CD4-positive, alpha-beta memory T cell (primary cell): ENCODE measurements around the gene PCSK6. TPM values are rescaled to one million over a fixed set of nuclear protein-coding genes. Genes with fewer than 3 reads are reported as not detected.
A peak's percentile ranks its signal among the peaks of the same experiment; 100 is the strongest.

Experiments used
- CTCF ChIA-PET: fragments of 350-600 bp; sonication (Branson Sonifier 250); formaldehyde crosslinking; loops from one replicate; lab custom pipeline; 2021; ENCODE audit warnings: inconsistent platforms; ENCODE audit not compliant: partially characterized antibody; lab: Charles Lee
- POLR2A ChIA-PET: fragments of 350-600 bp; sonication (Branson Sonifier 250); formaldehyde crosslinking; loops from one replicate; lab custom pipeline; 2021; ENCODE audit not compliant: partially characterized antibody; lab: Charles Lee
- DNase-seq, 5 donors: peaks; one replicate each; pipeline versions ENCODE4 v3.0.0 to v3.0.0-alpha.2; 2020 to 2022; ENCODE audit warnings: mixed read lengths in 1 of 5
- H3K27ac ChIP-seq: one replicate; pipeline ENCODE4 v1.7.0; 2013; ENCODE audit warnings: low read depth, low read length
- H3K27me3 ChIP-seq: 2 replicates; pipeline ENCODE4 v1.7.0; 2013; ENCODE audit warnings: mild to moderate bottlenecking, low read length, moderate library complexity; ENCODE audit not compliant: insufficient read depth
- H3K36me3 ChIP-seq: 2 replicates; pipeline ENCODE4 v1.7.0; 2013; ENCODE audit warnings: mild to moderate bottlenecking, low read length, moderate library complexity; ENCODE audit not compliant: insufficient read depth
- H3K4me1 ChIP-seq: 2 replicates; pipeline ENCODE4 v1.7.0; 2013; ENCODE audit warnings: mild to moderate bottlenecking, low read length, moderate library complexity; ENCODE audit not compliant: insufficient read depth
- H3K4me3 ChIP-seq, 2 donors: one replicate each; pipeline ENCODE4 v1.7.0; 2013; ENCODE audit warnings: low read length in 2 of 2, mild to moderate bottlenecking in 1 of 2
- H3K9me3 ChIP-seq, 2 donors: one replicate each; pipeline ENCODE4 v1.7.0; 2013; ENCODE audit warnings: low read length in 2 of 2, control low read depth in 1 of 2; ENCODE audit not compliant: control insufficient read depth in 1 of 2
- H3K27ac Mint-ChIP-seq, 7 donors: one replicate each; pipeline ENCODE4 v1.8.0; 2020 to 2021; ENCODE audit warnings: mixed read lengths in 7 of 7, mild to moderate bottlenecking in 6 of 7, inconsistent platforms in 3 of 7, moderate library complexity in 3 of 7
- H3K27me3 Mint-ChIP-seq, 2 donors: one replicate each; pipeline ENCODE4 v1.8.0; 2020 to 2021; ENCODE audit warnings: mixed read lengths in 2 of 2
- H3K36me3 Mint-ChIP-seq, 2 donors: one replicate each; pipeline ENCODE4 v1.8.0; 2020 to 2021; ENCODE audit warnings: mixed read lengths in 2 of 2, inconsistent platforms in 1 of 2, mild to moderate bottlenecking in 1 of 2
- H3K4me1 Mint-ChIP-seq, 4 donors: one replicate each; pipeline ENCODE4 v1.8.0; 2020 to 2021; ENCODE audit warnings: mixed read lengths in 4 of 4, mild to moderate bottlenecking in 1 of 4
- H3K4me3 Mint-ChIP-seq, 8 donors: one replicate each; pipeline ENCODE4 v1.8.0; 2020 to 2021; ENCODE audit warnings: mixed read lengths in 8 of 8, mild to moderate bottlenecking in 7 of 8, moderate library complexity in 6 of 8, inconsistent platforms in 3 of 8
- H3K9me3 Mint-ChIP-seq, 8 donors: one replicate each; pipeline ENCODE4 v1.8.0; 2020 to 2021; ENCODE audit warnings: mixed read lengths in 8 of 8, mild to moderate bottlenecking in 5 of 8, inconsistent platforms in 3 of 8, moderate library complexity in 1 of 8
- intact Hi-C: fragments of 100-400 bp; cut with micrococcal nuclease; formaldehyde crosslinking; loops from one replicate; pipeline ENCODE4 v1.15.1; 2023
- polyA plus RNA-seq, 2 donors: library from polyadenylated mRNA; unstranded; fragments of 300-500 nt; fragmentation: Illumina TruSeq; gene quantifications; one replicate each; pipeline ENCODE4 v1.2.3, GENCODE V29; 2021
- total RNA-seq, 2 experiments: library from RNA; stranded (reverse); gene quantifications; one replicate each; pipeline ENCODE4 v1.2.3, GENCODE V29; 2021

PCSK6 gene
- total and polyA plus RNA-seq, 4 experiments from 2014 or later: 0.08 to 0.53 (median 0.32) TPM

GRCh38 chr15:101399431-101399830, 90.1 kb downstream of the PCSK6 start:
- no peak overlapping the region for H3K4me3 Mint-ChIP-seq
- Histone ChIP-seq H3K27ac (no peak overlapping the region), H3K36me3 (no peaks in the 10 kb centered on the region), H3K27me3 (no peaks in the 10 kb centered on the region), H3K4me1 (no peaks in the 10 kb centered on the region), H3K9me3 (no peaks in the 10 kb centered on the region), H3K4me3 (no peak overlapping the region)
- CTCF ChIA-PET: no interaction called here
- POLR2A ChIA-PET: no interaction called here
- H3K27me3 Mint-ChIP-seq: peaks cover 16 to 36% of the 10 kb centered on the region in 2 donors
- intact Hi-C loops: no loop called here
- H3K36me3 Mint-ChIP-seq: no peaks in the 10 kb centered on the region
- H3K4me1 Mint-ChIP-seq: peaks cover 0 to 3% (median 0%) of the 10 kb centered on the region in 4 donors
- no peak for DNase-seq
- no peak overlapping the region for H3K27ac Mint-ChIP-seq
- peaks cover 0 to 3% (median 0%) of the 10 kb centered on the region in 8 donors for H3K9me3 Mint-ChIP-seq

GRCh38 chr15:101398247-101398646, 91.3 kb downstream of the PCSK6 start:
- H3K4me3 ChIP-seq: no peak overlapping the region
- no peaks in the 10 kb centered on the region for H3K27me3 ChIP-seq
- Mint-ChIP-seq H3K4me3 (no peak overlapping the region), H3K9me3 (peaks cover 0 to 3% (median 0%) of the 10 kb centered on the region in 8 donors), H3K27me3 (peaks cover 17 to 39% of the 10 kb centered on the region in 2 donors), H3K4me1 (peaks cover 0 to 3% (median 0%) of the 10 kb centered on the region in 4 donors), H3K36me3 (no peaks in the 10 kb centered on the region), H3K27ac (no peak overlapping the region)
- H3K4me1 ChIP-seq: no peaks in the 10 kb centered on the region
- intact Hi-C loops: no loop called here
- DNase-seq: no peak
- no peaks in the 10 kb centered on the region for H3K9me3 ChIP-seq
- POLR2A ChIA-PET: no interaction called here
- CTCF ChIA-PET: no interaction called here
- H3K36me3 ChIP-seq: no peaks in the 10 kb centered on the region
- no peak overlapping the region for H3K27ac ChIP-seq

GRCh38 chr15:101397521-101398003, 91.9 kb downstream of the PCSK6 start:
- ChIA-PET CTCF (no interaction called here), POLR2A (no interaction called here)
- H3K4me3 Mint-ChIP-seq: no peak overlapping the region
- DNase-seq: no peak
- H3K36me3 ChIP-seq: no peaks in the 10 kb centered on the region
- peak overlapping the region in 1 of 7 donors; percentile 66 for H3K27ac Mint-ChIP-seq
- no peaks in the 10 kb centered on the region for H3K9me3 ChIP-seq
- no peaks in the 10 kb centered on the region for H3K36me3 Mint-ChIP-seq
- H3K27me3 Mint-ChIP-seq: peaks cover 17 to 39% of the 10 kb centered on the region in 2 donors
- intact Hi-C loops: no loop called here
- no peaks in the 10 kb centered on the region for H3K4me1 ChIP-seq
- H3K27ac ChIP-seq: no peak overlapping the region
- peaks cover 0 to 3% (median 0%) of the 10 kb centered on the region in 8 donors for H3K9me3 Mint-ChIP-seq
- H3K4me3 ChIP-seq: no peak overlapping the region
- no peaks in the 10 kb centered on the region for H3K27me3 ChIP-seq
- peaks cover 0 to 3% (median 0%) of the 10 kb centered on the region in 4 donors for H3K4me1 Mint-ChIP-seq

GRCh38 chr15:101396484-101397261, 92.8 kb downstream of the PCSK6 start:
- Histone ChIP-seq H3K27me3 (no peaks in the 10 kb centered on the region), H3K4me3 (no peak overlapping the region), H3K27ac (no peak overlapping the region), H3K9me3 (no peaks in the 10 kb centered on the region), H3K4me1 (no peaks in the 10 kb centered on the region), H3K36me3 (no peaks in the 10 kb centered on the region)
- intact Hi-C loops: no loop called here
- Mint-ChIP-seq H3K36me3 (no peaks in the 10 kb centered on the region), H3K27ac (no peak overlapping the region), H3K4me1 (peaks cover 0 to 3% (median 0%) of the 10 kb centered on the region in 4 donors), H3K27me3 (peaks cover 17 to 39% of the 10 kb centered on the region in 2 donors), H3K9me3 (peaks cover 0 to 3% (median 0%) of the 10 kb centered on the region in 8 donors), H3K4me3 (no peak overlapping the region)
- ChIA-PET CTCF (no interaction called here), POLR2A (no interaction called here)
- no peak for DNase-seq

- DNase-seq: no peak
- Histone ChIP-seq H3K27ac (no peak overlapping the region), H3K4me3 (no peak overlapping the region), H3K27me3 (no peaks in the 10 kb centered on the region), H3K9me3 (no peaks in the 10 kb centered on the region), H3K4me1 (no peaks in the 10 kb centered on the region), H3K36me3 (no peaks in the 10 kb centered on the region)
- intact Hi-C loops: no loop called here
- Mint-ChIP-seq H3K9me3 (no peaks in the 10 kb centered on the region), H3K27ac (no peak overlapping the region), H3K4me1 (peaks cover 0 to 3% (median 0%) of the 10 kb centered on the region in 4 donors), H3K4me3 (no peak overlapping the region), H3K36me3 (no peaks in the 10 kb centered on the region), H3K27me3 (peaks cover 16 to 34% of the 10 kb centered on the region in 2 donors)
- POLR2A ChIA-PET: no interaction called here
- CTCF ChIA-PET: no interaction called here
Measured at GRCh38 chr15:101394654-101395053, 94.9 kb downstream of the PCSK6 start.

- CTCF ChIA-PET: no interaction called here
- Mint-ChIP-seq H3K4me3 (no peak overlapping the region), H3K9me3 (no peaks in the 10 kb centered on the region)
Measured at GRCh38 chr15:101394056-101394630, 95.4 kb downstream of the PCSK6 start.

GRCh38 chr15:101393172-101393571, 96.3 kb downstream of the PCSK6 start:
- Histone ChIP-seq H3K4me3 (no peak overlapping the region), H3K27me3 (no peaks in the 10 kb centered on the region), H3K27ac (no peak overlapping the region), H3K9me3 (no peaks in the 10 kb centered on the region), H3K4me1 (no peaks in the 10 kb centered on the region), H3K36me3 (no peaks in the 10 kb centered on the region)
- ChIA-PET CTCF (no interaction called here), POLR2A (no interaction called here)
- intact Hi-C loops: no loop called here
- H3K4me3 Mint-ChIP-seq: no peak overlapping the region
- no peaks in the 10 kb centered on the region for H3K9me3 Mint-ChIP-seq
- H3K27me3 Mint-ChIP-seq: peaks cover 11 to 31% of the 10 kb centered on the region in 2 donors
- H3K27ac Mint-ChIP-seq: no peak overlapping the region
- no peaks in the 10 kb centered on the region for H3K36me3 Mint-ChIP-seq
- DNase-seq: no peak
- H3K4me1 Mint-ChIP-seq: peaks cover 0 to 3% (median 0%) of the 10 kb centered on the region in 4 donors

More at GRCh38 chr15:101394056-101394630, 95.4 kb downstream of the PCSK6 start:
- no peaks in the 10 kb centered on the region for H3K27me3 ChIP-seq
- Mint-ChIP-seq H3K4me1 (peaks cover 0 to 3% (median 0%) of the 10 kb centered on the region in 4 donors), H3K27ac (no peak overlapping the region), H3K27me3 (peaks cover 12 to 31% of the 10 kb centered on the region in 2 donors), H3K36me3 (no peaks in the 10 kb centered on the region)
- intact Hi-C loops: no loop called here
- no peak for DNase-seq
- no peaks in the 10 kb centered on the region for H3K4me1 ChIP-seq
- H3K27ac ChIP-seq: no peak overlapping the region
- H3K36me3 ChIP-seq: no peaks in the 10 kb centered on the region
- no peak overlapping the region for H3K4me3 ChIP-seq
- H3K9me3 ChIP-seq: no peaks in the 10 kb centered on the region
- POLR2A ChIA-PET: no interaction called here
